ENCODE measurements around the gene ZIC2. TPM values are rescaled to one million over a fixed set of nuclear protein-coding genes. Genes with fewer than 3 reads are reported as not detected.

Gene ZIC2
- total RNA-seq, 1 experiment from 2014 or later, result 3.5 TPM

DNA sequence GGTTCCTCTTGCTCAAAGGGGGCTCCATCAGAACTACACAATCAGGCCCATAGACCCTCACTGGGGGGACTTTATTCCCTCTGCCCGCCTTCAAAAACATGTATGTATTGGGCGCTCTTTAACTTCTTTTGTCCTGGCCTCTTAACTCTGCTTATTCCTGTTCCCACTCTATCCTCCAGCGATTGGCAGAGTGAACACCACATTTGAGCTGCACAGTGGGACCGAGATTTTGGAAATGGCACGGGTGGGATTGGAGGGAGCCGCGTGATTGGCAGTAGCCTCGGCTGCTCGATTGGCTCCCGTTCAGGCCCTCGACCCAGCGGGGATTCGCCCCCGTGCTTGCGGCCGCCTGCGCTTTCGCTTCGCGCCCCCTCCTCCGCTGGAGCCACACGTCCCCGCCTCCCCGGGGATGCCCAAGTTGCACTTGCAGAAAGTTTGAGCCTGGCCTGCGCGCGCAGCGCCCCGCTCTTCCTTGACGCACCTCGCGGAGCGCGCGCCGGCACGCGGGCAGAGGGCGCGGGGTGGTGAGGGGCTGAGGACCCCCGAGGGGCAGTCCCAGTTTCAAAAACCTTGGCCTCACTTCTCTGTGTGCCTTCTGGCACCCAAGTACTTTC is 9.9 kb upstream of the ZIC2 start, which contains the start of gene ZIC5:
Gene ZIC5, minus strand, starts transcription at position 192 of the 614 bp plus-strand sequence. Its CDS starts 164 bp downstream, at position 28.
- TF ChIP-seq, protein P1, sequence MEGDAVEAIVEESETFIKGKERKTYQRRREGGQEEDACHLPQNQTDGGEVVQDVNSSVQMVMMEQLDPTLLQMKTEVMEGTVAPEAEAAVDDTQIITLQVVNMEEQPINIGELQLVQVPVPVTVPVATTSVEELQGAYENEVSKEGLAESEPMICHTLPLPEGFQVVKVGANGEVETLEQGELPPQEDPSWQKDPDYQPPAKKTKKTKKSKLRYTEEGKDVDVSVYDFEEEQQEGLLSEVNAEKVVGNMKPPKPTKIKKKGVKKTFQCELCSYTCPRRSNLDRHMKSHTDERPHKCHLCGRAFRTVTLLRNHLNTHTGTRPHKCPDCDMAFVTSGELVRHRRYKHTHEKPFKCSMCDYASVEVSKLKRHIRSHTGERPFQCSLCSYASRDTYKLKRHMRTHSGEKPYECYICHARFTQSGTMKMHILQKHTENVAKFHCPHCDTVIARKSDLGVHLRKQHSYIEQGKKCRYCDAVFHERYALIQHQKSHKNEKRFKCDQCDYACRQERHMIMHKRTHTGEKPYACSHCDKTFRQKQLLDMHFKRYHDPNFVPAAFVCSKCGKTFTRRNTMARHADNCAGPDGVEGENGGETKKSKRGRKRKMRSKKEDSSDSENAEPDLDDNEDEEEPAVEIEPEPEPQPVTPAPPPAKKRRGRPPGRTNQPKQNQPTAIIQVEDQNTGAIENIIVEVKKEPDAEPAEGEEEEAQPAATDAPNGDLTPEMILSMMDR (IDR thresholded peaks at IDR 0.05; ENCODE audit: unreplicated experiment), result no peak
- CTCF ChIA-PET, result no interaction called here
- Mint-ChIP-seq H3K9me3 (ENCODE audit: low read depth, unreplicated experiment) (no peaks in the 10 kb centered on the region), H3K27ac (ENCODE audit: unreplicated experiment) (no peak within 1 kb of the TSS), H3K36me3 (ENCODE audit: insufficient read depth, unreplicated experiment) (no peaks in the 10 kb centered on the region), H3K4me1 (ENCODE audit: low read depth, unreplicated experiment) (no peaks in the 10 kb centered on the region), H3K27me3 (ENCODE audit: unreplicated experiment) (no peaks in the 10 kb centered on the region), H3K4me3 (ENCODE audit: low read depth, unreplicated experiment) (no peak within 1 kb of the TSS)
- DNase-seq, result no peak
- BruUV-seq (replicated peaks), result no TSS peak
- intact Hi-C loops (cut with micrococcal nuclease; ENCODE audit: unreplicated experiment), result loop anchor here (10.0 kb wide), 1 partner anchor 317 kb away; no protein-coding TSS in a partner anchor

DNA sequence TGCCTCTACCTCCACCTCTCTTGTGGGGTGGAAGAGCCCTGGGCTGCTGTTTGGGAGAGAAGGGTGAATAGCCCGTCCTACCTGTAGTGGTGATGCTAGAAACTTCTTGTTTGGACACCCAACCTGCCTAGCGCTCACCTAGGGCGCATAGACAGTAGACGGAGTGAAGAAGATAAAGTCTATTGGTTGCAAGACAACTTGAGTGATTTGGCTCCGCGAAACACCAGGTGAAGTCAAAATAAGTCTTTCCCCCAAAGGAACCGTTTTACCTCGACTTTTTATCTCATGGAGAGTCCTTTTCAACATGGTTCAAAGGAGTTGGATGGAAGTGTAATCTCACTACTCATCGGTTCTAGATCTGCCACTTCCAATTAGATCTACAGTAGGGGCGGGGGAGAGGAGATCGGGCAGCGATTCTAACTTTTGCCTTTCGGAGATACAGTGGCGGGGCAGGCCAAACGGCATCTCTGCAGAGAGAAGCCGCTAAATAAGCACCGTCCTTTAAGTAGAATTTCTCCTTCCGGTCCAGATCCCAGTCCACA is 9.3 kb upstream of the ZIC2 start:
- no peaks in the 10 kb centered on the region for H3K36me3 Mint-ChIP-seq (ENCODE audit: insufficient read depth, unreplicated experiment)
- TF ChIP-seq, protein P1 (IDR thresholded peaks at IDR 0.05; ENCODE audit: unreplicated experiment), result no peak
- no peaks in the 10 kb centered on the region for H3K27me3 Mint-ChIP-seq (ENCODE audit: unreplicated experiment)
- no peaks in the 10 kb centered on the region for H3K4me1 Mint-ChIP-seq (ENCODE audit: low read depth, unreplicated experiment)
- H3K4me3 Mint-ChIP-seq (ENCODE audit: low read depth, unreplicated experiment), result no peak overlapping the region
- no TSS peak for BruUV-seq (replicated peaks)
- CTCF ChIA-PET, result no interaction called here
- no peak overlapping the region for H3K27ac Mint-ChIP-seq (ENCODE audit: unreplicated experiment)
- no peaks in the 10 kb centered on the region for H3K9me3 Mint-ChIP-seq (ENCODE audit: low read depth, unreplicated experiment)
- intact Hi-C loops (cut with micrococcal nuclease; ENCODE audit: unreplicated experiment), result loop anchor here (10.0 kb wide), 1 partner anchor 317 kb away; no protein-coding TSS in a partner anchor
- DNase-seq, result no peak

DNA sequence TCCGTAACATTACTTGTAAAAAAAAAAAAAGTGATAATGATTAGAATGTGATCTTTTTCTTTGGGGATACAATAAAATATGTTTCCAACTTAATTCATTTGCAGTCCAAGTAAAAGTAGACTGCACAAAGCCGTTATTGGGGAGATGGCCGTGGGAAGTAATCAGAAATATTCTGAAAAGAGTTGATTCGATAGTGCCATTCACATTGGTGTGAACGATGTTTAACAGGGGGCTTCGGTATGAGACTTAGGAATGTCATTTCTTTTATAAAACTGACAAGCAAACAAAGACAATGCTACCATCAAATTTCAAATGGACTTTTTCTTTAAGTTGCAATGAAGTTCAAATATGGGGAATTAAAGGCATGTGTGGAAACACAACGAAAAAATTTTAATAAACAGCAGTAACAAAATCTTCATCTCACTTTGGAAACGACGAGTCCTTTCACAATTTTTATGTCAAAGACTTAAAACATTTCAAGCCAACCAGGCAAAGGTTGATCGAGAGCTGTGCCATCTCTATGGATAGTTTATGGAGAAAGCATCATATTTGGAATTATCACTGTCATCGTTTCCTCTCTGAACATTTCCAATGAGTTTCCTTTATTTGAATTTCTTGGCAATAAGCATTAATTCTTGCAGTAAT is 8.3 kb upstream of the ZIC2 start:
- H3K4me3 Mint-ChIP-seq (ENCODE audit: low read depth, unreplicated experiment), result no peak overlapping the region
- intact Hi-C loops (cut with micrococcal nuclease; ENCODE audit: unreplicated experiment), result loop anchor here (10.0 kb wide), 1 partner anchor 318 kb away; no protein-coding TSS in a partner anchor
- TF ChIP-seq, protein P1 (IDR thresholded peaks at IDR 0.05; ENCODE audit: unreplicated experiment), result no peak
- H3K36me3 Mint-ChIP-seq (ENCODE audit: insufficient read depth, unreplicated experiment), result no peaks in the 10 kb centered on the region
- no peaks in the 10 kb centered on the region for H3K4me1 Mint-ChIP-seq (ENCODE audit: low read depth, unreplicated experiment)
- CTCF ChIA-PET, result no interaction called here
- H3K27me3 Mint-ChIP-seq (ENCODE audit: unreplicated experiment), result no peaks in the 10 kb centered on the region
- BruUV-seq (replicated peaks), result no TSS peak
- no peak overlapping the region for H3K27ac Mint-ChIP-seq (ENCODE audit: unreplicated experiment)
- no peak for DNase-seq
- no peaks in the 10 kb centered on the region for H3K9me3 Mint-ChIP-seq (ENCODE audit: low read depth, unreplicated experiment)

DNA sequence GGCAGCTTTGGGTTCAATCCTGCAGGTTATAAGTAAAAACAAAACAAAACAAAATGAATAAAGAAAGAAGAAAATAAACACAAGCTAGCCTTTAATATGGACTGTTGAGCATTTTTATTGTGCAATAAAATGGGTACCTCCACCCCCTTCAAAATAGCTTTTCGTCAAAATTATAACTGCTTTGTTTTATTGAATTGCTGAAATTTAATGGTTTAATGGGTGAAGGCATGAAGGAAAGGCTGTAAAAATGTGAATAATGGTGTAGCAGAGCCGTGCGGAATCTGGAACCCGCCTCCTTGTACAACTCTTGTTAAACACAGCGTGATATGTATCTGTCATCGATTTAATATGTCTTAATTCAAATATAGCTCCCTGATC is 7.8 kb upstream of the ZIC2 start:
- Mint-ChIP-seq H3K4me3 (ENCODE audit: low read depth, unreplicated experiment) (no peak overlapping the region), H3K9me3 (ENCODE audit: low read depth, unreplicated experiment) (no peaks in the 10 kb centered on the region), H3K27ac (ENCODE audit: unreplicated experiment) (no peak overlapping the region), H3K4me1 (ENCODE audit: low read depth, unreplicated experiment) (no peaks in the 10 kb centered on the region), H3K36me3 (ENCODE audit: insufficient read depth, unreplicated experiment) (no peaks in the 10 kb centered on the region), H3K27me3 (ENCODE audit: unreplicated experiment) (no peaks in the 10 kb centered on the region)
- TF ChIP-seq, protein P1 (IDR thresholded peaks at IDR 0.05; ENCODE audit: unreplicated experiment), result no peak
- CTCF ChIA-PET, result no interaction called here
- intact Hi-C loops (cut with micrococcal nuclease; ENCODE audit: unreplicated experiment), result loop anchor here (10.0 kb wide), 1 partner anchor 319 kb away; no protein-coding TSS in a partner anchor
- no peak for DNase-seq
- no TSS peak for BruUV-seq (replicated peaks)
